Measurements from ENCODE around the gene NFKB1. TPM values are rescaled to one million over a fixed set of nuclear protein-coding genes. Genes with fewer than 3 reads are reported as not detected.

Gene NFKB1
- total and polyA plus RNA-seq, 8 donors: 9.6 to 36.5 (median 21.2) TPM

DNA sequence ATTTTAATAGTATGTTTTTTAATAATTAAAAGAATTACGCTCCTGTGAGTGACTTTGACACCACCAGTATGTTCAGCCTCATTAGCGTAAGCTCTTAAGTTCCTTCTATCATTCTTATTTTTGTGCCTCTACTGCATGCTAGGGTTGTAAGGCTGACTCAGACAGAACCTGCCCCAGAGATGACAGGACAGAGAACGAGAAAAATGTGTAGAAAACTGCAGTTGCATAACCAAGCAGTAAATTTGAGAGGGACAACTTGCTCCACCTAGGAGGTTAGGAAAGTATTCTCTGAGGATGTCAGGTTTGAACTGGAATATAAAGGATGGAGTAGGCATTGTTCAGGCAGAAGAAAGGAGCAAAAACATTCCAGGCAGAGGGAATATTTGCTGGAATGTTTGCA is 98.7 kb downstream of the NFKB1 start:
- H3K36me3 ChIP-seq: peaks cover 44 to 100% (median 98%) of the 10 kb centered on the region in 4 donors
- TF ChIP-seq POLR2AphosphoS5 (IDR thresholded peaks at IDR 0.05): no peak
- TF ChIP-seq POLR2A (IDR thresholded peaks at IDR 0.05): no peak
- TF ChIP-seq, protein P1, sequence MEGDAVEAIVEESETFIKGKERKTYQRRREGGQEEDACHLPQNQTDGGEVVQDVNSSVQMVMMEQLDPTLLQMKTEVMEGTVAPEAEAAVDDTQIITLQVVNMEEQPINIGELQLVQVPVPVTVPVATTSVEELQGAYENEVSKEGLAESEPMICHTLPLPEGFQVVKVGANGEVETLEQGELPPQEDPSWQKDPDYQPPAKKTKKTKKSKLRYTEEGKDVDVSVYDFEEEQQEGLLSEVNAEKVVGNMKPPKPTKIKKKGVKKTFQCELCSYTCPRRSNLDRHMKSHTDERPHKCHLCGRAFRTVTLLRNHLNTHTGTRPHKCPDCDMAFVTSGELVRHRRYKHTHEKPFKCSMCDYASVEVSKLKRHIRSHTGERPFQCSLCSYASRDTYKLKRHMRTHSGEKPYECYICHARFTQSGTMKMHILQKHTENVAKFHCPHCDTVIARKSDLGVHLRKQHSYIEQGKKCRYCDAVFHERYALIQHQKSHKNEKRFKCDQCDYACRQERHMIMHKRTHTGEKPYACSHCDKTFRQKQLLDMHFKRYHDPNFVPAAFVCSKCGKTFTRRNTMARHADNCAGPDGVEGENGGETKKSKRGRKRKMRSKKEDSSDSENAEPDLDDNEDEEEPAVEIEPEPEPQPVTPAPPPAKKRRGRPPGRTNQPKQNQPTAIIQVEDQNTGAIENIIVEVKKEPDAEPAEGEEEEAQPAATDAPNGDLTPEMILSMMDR (IDR thresholded peaks at IDR 0.05): no peak
- TF ChIP-seq EP300 (IDR thresholded peaks at IDR 0.05): no peak
- intact Hi-C loops (cut with DNase I; ENCODE audit: low total_unique reads): no loop called here

DNA sequence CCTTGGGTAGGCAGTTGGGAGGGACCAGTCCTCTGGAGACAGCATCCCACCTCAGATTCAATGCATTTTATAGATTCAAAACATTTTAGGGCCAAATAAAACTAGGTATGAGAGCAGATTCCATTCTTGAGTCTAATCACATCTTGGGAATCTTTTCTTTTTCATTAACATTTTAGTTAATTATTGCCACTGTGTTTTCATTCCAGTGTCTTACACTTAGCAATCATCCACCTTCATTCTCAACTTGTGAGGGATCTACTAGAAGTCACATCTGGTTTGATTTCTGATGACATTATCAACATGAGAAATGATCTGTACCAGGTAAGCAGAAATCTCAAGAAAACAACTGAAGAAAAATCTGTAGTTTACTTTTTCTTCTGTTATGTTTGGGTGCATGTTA is 99.5 kb downstream of the NFKB1 start:
- Histone ChIP-seq H3K36me3 (peaks cover 38 to 100% (median 96%) of the 10 kb centered on the region in 4 donors), H3K9me3 (no peaks in the 10 kb centered on the region), H3K27me3 (no peaks in the 10 kb centered on the region), H3K4me3 (no peak overlapping the region), H3K4me1 (peaks cover 0 to 10% (median 0%) of the 10 kb centered on the region in 4 donors), H3K27ac (no peak overlapping the region)
- DNase-seq: no peak
- TF ChIP-seq, protein P1 (IDR thresholded peaks at IDR 0.05): no peak
- TF ChIP-seq EP300 (IDR thresholded peaks at IDR 0.05) (no peak), POLR2AphosphoS5 (IDR thresholded peaks at IDR 0.05) (no peak), POLR2A (IDR thresholded peaks at IDR 0.05) (no peak)
- intact Hi-C loops (cut with DNase I; ENCODE audit: low total_unique reads): no loop called here

More for the DNA sequence above, 98.7 kb downstream of the NFKB1 start:
- Histone ChIP-seq H3K27ac (no peak overlapping the region), H3K4me1 (peaks cover 0 to 10% (median 0%) of the 10 kb centered on the region in 4 donors), H3K4me3 (no peak overlapping the region), H3K9me3 (no peaks in the 10 kb centered on the region), H3K27me3 (no peaks in the 10 kb centered on the region)
- no peak for DNase-seq
- 87 to 94% (median 89%) methylated on average over 3 of the region's 3 CpGs for WGBS, 5 donors

DNA sequence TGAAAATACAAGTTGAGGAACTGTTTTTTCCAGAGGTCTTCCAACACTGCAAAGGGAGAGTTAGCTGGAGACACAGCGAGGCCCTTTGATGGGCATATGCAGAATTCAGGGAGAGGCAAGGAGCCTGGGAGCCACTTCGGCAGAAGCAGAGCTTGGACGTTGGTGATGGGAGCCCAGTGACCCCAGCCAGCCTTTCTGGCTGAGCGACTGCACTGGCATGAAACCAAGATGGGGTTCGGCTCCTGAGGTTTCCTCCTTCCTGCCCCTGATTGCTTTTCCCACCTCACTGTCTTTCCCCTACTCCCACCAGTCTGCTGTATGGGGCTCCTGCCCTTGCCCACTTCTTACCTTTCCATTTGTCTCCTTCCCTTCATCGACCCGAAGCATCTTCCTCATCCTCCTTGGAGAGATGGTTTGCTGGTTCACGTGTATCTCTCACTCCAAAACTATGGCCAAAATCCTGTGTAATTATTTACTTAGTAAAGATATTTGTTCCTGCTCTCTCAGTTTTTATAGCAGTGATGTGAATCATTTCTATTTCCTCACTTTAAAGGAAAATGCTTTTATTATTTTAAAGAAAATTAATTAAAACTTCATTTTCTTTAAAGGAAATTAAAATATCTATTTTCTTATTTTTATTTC is 100.5 kb downstream of the NFKB1 start:
- no peak overlapping the region for H3K27ac ChIP-seq
- peaks cover 0 to 10% (median 0%) of the 10 kb centered on the region in 4 donors for H3K4me1 ChIP-seq
- 65 to 77% (median 73%) methylated on average over 8 of the region's 8 CpGs for WGBS, 5 donors
- no peak for DNase-seq
- no peak overlapping the region for H3K4me3 ChIP-seq
- intact Hi-C loops (cut with DNase I; ENCODE audit: low total_unique reads): no loop called here
- TF ChIP-seq POLR2A (IDR thresholded peaks at IDR 0.05) (no peak), EP300 (IDR thresholded peaks at IDR 0.05) (no peak), POLR2AphosphoS5 (IDR thresholded peaks at IDR 0.05) (no peak)
- TF ChIP-seq, protein P1 (IDR thresholded peaks at IDR 0.05): no peak
- no peaks in the 10 kb centered on the region for H3K9me3 ChIP-seq
- no peaks in the 10 kb centered on the region for H3K27me3 ChIP-seq
- H3K36me3 ChIP-seq: peaks cover 34 to 99% (median 93%) of the 10 kb centered on the region in 4 donors

DNA sequence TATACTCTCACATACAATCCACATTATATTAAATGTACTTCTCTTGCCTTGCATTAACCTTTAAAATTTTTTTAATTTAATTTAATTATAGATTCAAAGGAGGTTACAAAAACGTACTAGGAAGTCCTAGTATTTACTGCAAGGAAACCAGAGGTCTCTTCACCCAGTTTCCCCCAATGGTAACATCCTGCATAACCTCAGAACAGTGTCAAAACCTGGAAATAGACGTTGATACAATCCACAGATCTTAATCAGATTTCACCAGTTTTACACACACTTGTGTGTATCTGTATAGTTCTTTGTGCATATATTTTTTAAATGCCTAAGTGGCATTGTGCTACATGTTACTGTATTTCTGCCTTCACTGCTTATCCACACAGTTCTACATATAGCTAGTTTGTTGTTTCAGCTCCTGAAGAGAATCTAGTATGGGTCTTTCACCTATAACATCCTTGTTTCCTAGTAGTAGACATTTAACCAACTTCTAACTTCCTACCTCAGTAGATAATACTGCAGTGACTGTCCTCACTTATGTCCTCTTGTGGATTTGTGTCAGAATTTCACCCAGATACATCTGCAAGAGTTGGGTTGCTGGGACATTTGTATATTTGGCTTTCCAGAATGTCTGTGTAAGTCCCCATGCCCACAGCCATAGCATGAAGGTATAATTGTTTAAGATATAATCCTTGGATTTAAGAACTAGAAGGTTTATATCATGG is 103.2 kb downstream of the NFKB1 start:
- WGBS, 5 donors: 63 to 76% (median 66%) methylated on average over 2 of the region's 2 CpGs
- H3K4me1 ChIP-seq: peaks cover 0 to 4% (median 0%) of the 10 kb centered on the region in 4 donors

More for the DNA sequence above, 103.2 kb downstream of the NFKB1 start:
- H3K9me3 ChIP-seq: no peaks in the 10 kb centered on the region
- intact Hi-C loops (cut with DNase I; ENCODE audit: low total_unique reads): no loop called here
- TF ChIP-seq, protein P1 (IDR thresholded peaks at IDR 0.05): no peak
- TF ChIP-seq EP300 (IDR thresholded peaks at IDR 0.05) (no peak), POLR2AphosphoS5 (IDR thresholded peaks at IDR 0.05) (no peak), POLR2A (IDR thresholded peaks at IDR 0.05) (no peak)
- H3K27ac ChIP-seq: no peak overlapping the region
- DNase-seq: no peak
- H3K27me3 ChIP-seq: no peaks in the 10 kb centered on the region
- peaks cover 36 to 99% (median 93%) of the 10 kb centered on the region in 4 donors for H3K36me3 ChIP-seq
- no peak overlapping the region for H3K4me3 ChIP-seq
